Transverse colon (tissue), 4 donors: ENCODE results near the gene FBRS. TPM values are rescaled to one million over a fixed set of nuclear protein-coding genes. Genes with fewer than 3 reads are reported as not detected.

Experiments used
- DNase-seq: peaks from one replicate; pipeline ENCODE4 v3.0.0-alpha.2; 2019
- H3K27ac ChIP-seq, 4 donors: fragments of 200-600 bp; sonication (generic); 2 replicates each; pipeline ENCODE4 v1.5.1; 2016 to 2018; ENCODE audit warnings: inconsistent platforms in 4 of 4
- H3K27me3 ChIP-seq: fragments of 200-600 bp; sonication (generic); 2 replicates; pipeline ENCODE4 v1.5.1; 2017; ENCODE audit warnings: inconsistent platforms
- H3K36me3 ChIP-seq, 4 donors: fragments of 200-600 bp; sonication (generic); 2 replicates each; pipeline ENCODE4 v1.5.1; 2017 to 2019; ENCODE audit warnings: inconsistent platforms in 4 of 4
- H3K4me1 ChIP-seq, 4 donors: fragments of 200-600 bp; sonication (generic); 2 replicates each; pipeline ENCODE4 v1.5.1; 2017 to 2020; ENCODE audit warnings: inconsistent platforms in 4 of 4
- H3K4me3 ChIP-seq, 4 donors: fragments of 200-600 bp; sonication (generic); 1 replicate in 1 of 4; 2 replicates in 3 of 4; pipeline versions ENCODE4 v1.5.1 to v1.6.1; 2017 to 2019; ENCODE audit warnings: inconsistent platforms in 4 of 4
- H3K9me3 ChIP-seq, 2 donors: fragments of 200-600 bp; sonication (generic); 2 replicates each; pipeline ENCODE4 v1.5.1; 2017 to 2019; ENCODE audit warnings: inconsistent platforms in 2 of 2
- EP300 ChIP-seq: sonication (generic); formaldehyde crosslinking; IDR thresholded peaks from one replicate; pipeline ENCODE4 v1.6.1; 2017; ENCODE audit warnings: antibody characterized with exemption, low read depth
- POLR2A ChIP-seq: fragments of 450-650 bp; IDR thresholded peaks from one replicate; pipeline ENCODE4 v1.6.1; 2016; ENCODE audit warnings: antibody characterized with exemption, mild to moderate bottlenecking, moderate library complexity
- POLR2AphosphoS5 ChIP-seq, 3 donors: sonication (generic); formaldehyde crosslinking; IDR thresholded peaks; one replicate each; pipeline ENCODE4 v1.6.1; 2016; ENCODE audit warnings: antibody characterized with exemption in 3 of 3
- WGBS, 2 donors: methylation state at CpG; one replicate each; pipeline ENCODE4 v1.1.5; 2018; ENCODE audit warnings: low coverage in 1 of 2; 5-methylcytosine and 5-hydroxymethylcytosine counted together
- in situ Hi-C, 4 donors: fragments of 200-750 bp; cut with MboI; loops; one replicate each; pipeline versions ENCODE4 v1.15.0 to v1.15.1; 2017; ENCODE audit warnings: low sequenced_read_pairs in 3 of 4, low pct_ligation_motif_present in 1 of 4, low pct_unique_long_range_greater_than_20kb in 1 of 4
- intact Hi-C: fragments of 100-400 bp; cut with DNase I; formaldehyde crosslinking; loops from one replicate; pipeline ENCODE4 v1.15.1; 2023; ENCODE audit warnings: low total_unique reads
- total RNA-seq, 4 donors: library from RNA; depleted of rRNA; stranded (reverse); fragments of >200 nt; gene quantifications; one replicate each; pipeline ENCODE4 v1.1.0, GENCODE V29; 2016
- TF ChIP-seq, protein P1 (sequence below), 5 experiments: fragments of 200-600 bp in 3 of 5; fragments of 450-650 bp in 2 of 5; sonication (generic) in 3 of 5; IDR thresholded peaks; 1 replicate in 2 of 5; 2 replicates in 3 of 5; pipeline ENCODE4 v1.5.1; 2016 to 2017; ENCODE audit warnings: antibody characterized with exemption in 5 of 5, inconsistent platforms in 3 of 5, mild to moderate bottlenecking in 2 of 5, moderate library complexity in 1 of 5

FBRS gene
- total RNA-seq, 4 donors from 2014 or later = 54.6 to 114 (median 73.1) TPM

DNA sequence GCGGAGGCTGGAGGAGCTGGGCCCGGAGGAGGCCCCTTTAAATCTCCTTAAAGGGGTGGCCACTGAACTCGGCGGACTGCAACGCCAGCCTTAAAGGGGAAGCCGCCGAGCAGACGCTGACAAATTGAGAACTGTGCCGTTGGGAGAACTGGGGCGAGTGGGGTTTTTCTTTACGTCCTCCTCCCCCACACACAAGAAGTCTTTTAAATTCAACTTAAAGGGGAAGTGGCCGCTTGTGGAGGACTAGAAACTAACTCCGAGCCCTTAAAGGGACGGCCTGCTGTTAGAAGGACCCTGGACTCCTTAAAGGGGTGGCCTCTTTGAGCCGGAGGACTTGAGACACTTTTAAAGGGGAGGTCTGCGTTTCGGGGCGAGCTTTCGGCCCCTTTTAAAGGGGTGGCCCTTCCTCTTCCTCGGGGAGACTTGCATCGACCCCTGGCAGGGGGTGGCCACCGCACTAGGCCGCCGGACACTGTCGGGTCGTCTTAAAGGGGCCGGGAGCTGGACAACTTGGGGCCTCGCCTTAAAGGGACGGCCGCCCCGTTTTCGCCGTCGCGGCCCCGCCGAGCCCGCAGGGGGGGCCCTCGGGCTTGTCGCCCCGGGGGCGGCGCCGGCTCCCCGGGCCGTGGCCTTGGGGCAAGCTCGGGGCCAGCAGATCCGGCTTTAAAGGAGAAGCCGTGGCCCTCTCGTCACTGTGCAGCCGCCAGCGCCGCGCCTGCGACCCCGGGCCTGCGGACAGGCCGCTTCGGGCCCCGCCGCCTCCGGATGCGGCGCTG, 688 bp downstream of the FBRS start:
- intact Hi-C loops = no loop called here
- DNase-seq = no peak
- peaks cover 29 to 59% (median 53%) of the 10 kb centered on the region in 4 donors for H3K4me1 ChIP-seq

DNA sequence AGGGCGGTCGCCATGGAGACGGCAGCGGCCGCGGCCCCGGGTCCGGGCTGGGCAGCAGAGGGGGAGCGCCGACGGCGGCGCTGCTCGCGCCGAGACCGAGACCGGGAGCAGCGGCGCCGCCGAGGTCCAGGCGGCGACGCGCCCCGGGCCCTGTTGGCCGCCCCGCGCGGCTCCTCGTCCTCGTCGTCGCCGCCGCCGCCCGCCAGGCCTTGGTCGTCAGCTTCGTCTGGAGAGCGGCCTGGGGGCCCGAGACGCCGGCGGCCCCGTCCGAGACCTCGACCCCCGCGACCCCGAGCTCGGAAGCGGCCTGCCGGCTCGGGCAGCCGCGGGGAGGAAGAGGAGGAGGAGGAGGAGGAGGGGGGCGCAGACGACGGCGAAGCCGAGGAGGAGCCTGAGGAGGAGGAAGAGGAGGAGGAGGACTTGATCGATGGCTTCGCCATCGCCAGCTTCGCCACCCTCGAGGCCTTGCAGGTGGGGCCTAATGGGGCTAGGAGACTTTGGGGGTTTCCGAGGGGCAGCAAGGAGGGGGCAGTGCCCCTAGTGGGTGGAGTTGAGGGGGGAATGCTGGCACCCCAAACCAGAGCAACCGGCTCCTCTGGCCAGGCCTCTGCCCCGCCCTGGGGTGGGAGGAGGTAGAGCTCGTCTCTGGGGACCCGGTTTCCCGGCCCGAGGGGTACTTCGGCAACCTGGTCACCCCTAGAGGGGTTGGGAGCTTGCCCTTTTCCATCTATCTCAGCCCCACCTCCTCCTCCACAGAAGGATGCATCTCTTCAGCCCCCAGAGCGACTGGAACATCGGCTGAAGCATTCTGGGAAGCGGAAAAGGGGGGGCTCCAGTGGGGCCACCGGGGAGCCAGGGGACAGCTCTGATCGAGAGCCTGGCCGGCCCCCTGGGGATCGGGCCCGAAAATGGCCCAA, 1.5 kb downstream of the FBRS start:
- Histone ChIP-seq H3K36me3 (peaks cover 0 to 37% (median 18%) of the 10 kb centered on the region in 4 donors), H3K27me3 (no peaks in the 10 kb centered on the region), H3K4me1 (peaks cover 29 to 59% (median 54%) of the 10 kb centered on the region in 4 donors), H3K27ac (peak overlapping the region; percentile 96 to 100 (median 99)), H3K4me3 (peak overlapping the region; percentile 73 to 99 (median 95)), H3K9me3 (no peaks in the 10 kb centered on the region)
- TF ChIP-seq, protein P1, sequence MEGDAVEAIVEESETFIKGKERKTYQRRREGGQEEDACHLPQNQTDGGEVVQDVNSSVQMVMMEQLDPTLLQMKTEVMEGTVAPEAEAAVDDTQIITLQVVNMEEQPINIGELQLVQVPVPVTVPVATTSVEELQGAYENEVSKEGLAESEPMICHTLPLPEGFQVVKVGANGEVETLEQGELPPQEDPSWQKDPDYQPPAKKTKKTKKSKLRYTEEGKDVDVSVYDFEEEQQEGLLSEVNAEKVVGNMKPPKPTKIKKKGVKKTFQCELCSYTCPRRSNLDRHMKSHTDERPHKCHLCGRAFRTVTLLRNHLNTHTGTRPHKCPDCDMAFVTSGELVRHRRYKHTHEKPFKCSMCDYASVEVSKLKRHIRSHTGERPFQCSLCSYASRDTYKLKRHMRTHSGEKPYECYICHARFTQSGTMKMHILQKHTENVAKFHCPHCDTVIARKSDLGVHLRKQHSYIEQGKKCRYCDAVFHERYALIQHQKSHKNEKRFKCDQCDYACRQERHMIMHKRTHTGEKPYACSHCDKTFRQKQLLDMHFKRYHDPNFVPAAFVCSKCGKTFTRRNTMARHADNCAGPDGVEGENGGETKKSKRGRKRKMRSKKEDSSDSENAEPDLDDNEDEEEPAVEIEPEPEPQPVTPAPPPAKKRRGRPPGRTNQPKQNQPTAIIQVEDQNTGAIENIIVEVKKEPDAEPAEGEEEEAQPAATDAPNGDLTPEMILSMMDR (IDR thresholded peaks at IDR 0.05) = peak in 1 of 5 experiments; percentile 17
- TF ChIP-seq EP300 (no peak), POLR2A (peak; percentile 6), POLR2AphosphoS5 (IDR thresholded peaks at IDR 0.05) (no peak)
- intact Hi-C loops (no loop called here), in situ Hi-C loops (no loop called here)
- DNase-seq = peak; percentile 46
- 1 to 10% methylated on average over 2 to 42 of the region's 84 CpGs for WGBS, 2 donors

More for the DNA sequence above, 688 bp downstream of the FBRS start:
- no peaks in the 10 kb centered on the region for H3K27me3 ChIP-seq
- peaks cover 0 to 37% (median 19%) of the 10 kb centered on the region in 4 donors for H3K36me3 ChIP-seq
- TF ChIP-seq POLR2AphosphoS5 (IDR thresholded peaks at IDR 0.05) (peak in 1 of 3 donors; percentile 1), EP300 (no peak), POLR2A (no peak)
- TF ChIP-seq, protein P1 (IDR thresholded peaks at IDR 0.05) = peak in 2 of 5 experiments; percentile 7 to 26
- H3K9me3 ChIP-seq = no peaks in the 10 kb centered on the region
- in situ Hi-C loops = no loop called here
- 0% methylated on average over 5 to 27 of the region's 64 CpGs for WGBS, 2 donors
- peak overlapping the region; percentile 96 to 100 (median 99) for H3K27ac ChIP-seq
- H3K4me3 ChIP-seq = peak overlapping the region; percentile 73 to 99 (median 95)

DNA sequence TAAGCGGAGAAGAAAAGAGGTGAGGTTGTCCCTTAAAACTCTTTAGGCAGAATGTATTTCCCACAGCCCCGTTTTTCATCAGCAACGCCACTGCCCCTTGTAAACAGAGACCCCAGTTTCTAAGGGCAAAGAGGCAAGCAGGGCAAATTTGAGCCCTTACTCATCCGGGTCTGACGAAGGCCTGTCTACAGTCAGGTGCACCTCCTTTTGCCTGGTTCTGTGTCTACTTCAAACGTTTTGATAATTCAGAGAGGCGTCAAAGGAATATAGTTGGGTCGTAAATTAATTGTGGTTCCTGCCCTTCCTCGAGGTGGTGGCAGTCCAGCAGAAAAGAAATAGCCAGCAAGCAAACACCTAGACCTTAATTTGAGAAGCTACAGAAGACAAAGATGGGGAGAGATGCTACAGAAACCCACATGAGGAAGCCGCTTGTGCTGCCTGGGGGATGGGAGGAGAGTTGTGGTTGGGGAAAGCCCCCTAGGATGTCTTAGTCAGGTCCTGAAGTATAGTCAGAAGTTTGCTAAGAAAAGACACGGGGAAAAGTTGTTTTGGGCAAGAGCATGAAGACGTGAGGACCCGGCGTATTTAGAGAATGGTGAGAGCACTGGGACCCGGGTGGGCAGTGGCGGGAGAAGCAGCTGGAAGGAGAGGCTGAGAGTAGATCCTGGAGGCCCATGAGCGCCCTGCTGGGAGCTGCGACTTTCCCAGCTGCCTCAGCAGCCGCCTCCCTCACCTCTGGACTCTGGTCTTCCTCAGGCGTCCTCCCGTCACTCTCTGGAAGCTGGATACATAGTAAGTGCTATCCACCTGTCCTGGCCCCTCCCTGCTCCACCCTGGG, 2.4 kb downstream of the FBRS start:
- H3K27me3 ChIP-seq = no peaks in the 10 kb centered on the region
- peaks cover 29 to 59% (median 54%) of the 10 kb centered on the region in 4 donors for H3K4me1 ChIP-seq
- H3K9me3 ChIP-seq = no peaks in the 10 kb centered on the region
- DNase-seq = peak; percentile 87
- WGBS, 2 donors = 8 to 21% methylated on average over 6 to 21 of the region's 21 CpGs
- in situ Hi-C loops = no loop called here
- peaks cover 0 to 38% (median 18%) of the 10 kb centered on the region in 4 donors for H3K36me3 ChIP-seq
- peak; percentile 94 for TF ChIP-seq POLR2A
- TF ChIP-seq POLR2AphosphoS5 (IDR thresholded peaks at IDR 0.05) = peak; percentile 68 to 93 (median 89)
- TF ChIP-seq, protein P1 (IDR thresholded peaks at IDR 0.05) = no peak
- TF ChIP-seq EP300 = no peak
- peak overlapping the region; percentile 73 to 99 (median 95) for H3K4me3 ChIP-seq
- intact Hi-C loops = no loop called here
- peak overlapping the region; percentile 96 to 100 (median 99) for H3K27ac ChIP-seq
